GM19397 (cell line): Measurements from ENCODE around the gene PROKR1.
"Not testable (repeated sequence)": the region's sequence is repeated elsewhere in the genome, so short reads cannot be mapped to it uniquely, and the experiment has no call there.

Source experiments
- ATAC-seq: cut with Tn5 transposase; IDR thresholded peaks from one replicate; pipeline ENCODE4 v1.9.1; 2021; ENCODE audit warnings: mild to moderate bottlenecking, moderate library complexity; ENCODE audit not compliant: unreplicated experiment

Gene PROKR1

DNA sequence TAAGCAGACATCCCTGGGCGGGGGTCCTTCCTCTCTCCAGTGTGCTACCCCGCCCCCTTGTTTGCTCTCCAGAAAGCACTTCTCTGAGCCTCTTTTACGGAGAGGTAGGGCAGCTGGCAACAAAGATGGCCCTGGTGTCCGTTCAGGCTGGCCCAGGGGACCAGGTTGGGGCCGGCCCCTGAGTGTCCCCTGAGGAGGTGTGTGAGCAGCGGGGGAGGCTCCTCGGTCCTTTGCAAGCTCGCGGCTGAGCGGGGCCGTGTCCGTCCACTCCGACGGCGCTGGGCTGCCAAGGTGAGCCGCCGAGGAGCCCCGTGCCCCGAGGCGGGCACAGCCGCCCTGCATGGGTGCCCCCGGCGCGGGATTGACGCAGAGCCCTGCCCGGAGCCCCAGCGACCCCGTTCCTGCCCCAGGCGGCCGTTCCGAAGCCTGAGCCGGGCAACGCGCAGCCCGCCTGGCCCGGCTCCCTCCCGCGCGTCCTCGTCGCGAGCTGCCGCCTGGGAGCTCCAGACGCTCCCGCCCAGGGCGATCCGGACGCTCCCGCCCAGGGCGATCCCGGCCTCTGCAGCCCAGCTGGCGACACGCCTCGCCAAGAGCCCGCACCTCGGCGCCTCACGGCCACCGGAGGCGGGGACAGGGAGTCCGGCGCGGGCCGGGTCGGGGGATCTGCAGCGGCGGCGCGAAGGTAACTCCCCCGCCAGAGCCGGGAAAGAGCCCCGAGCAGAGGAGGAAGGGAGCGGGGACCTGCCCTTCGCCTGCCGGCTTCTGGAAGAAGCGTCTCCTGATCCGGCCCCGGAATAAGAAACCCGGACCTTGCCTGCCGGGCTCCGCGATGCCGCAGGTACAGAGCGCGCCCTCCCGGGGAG is at the start of gene PROKR1:
Gene PROKR1, plus strand, starts transcription at position 569 of the 863 bp plus-strand sequence. CDS start 2,243 bp downstream, outside the sequence.
- ATAC-seq, result no peak

DNA sequence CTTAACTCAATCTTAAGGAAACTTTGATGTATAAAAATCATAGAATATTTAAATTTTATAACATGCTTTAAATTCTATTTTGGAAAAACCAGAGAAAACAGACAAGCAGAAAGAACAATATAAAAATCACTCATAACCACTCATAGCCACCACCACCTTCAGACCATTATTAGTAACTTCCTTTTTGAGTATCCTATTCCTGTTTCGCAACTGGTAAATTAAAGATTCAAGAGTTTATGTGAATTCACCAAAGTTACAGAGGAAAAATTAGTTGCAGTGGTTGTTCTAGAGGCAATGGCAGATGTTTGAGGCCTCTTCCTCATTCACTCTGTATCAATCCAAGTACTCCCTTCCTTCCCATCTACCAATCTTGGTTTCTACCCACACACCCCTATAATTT is 49.3 kb upstream of the PROKR1 start:
- ATAC-seq, result no peak

DNA sequence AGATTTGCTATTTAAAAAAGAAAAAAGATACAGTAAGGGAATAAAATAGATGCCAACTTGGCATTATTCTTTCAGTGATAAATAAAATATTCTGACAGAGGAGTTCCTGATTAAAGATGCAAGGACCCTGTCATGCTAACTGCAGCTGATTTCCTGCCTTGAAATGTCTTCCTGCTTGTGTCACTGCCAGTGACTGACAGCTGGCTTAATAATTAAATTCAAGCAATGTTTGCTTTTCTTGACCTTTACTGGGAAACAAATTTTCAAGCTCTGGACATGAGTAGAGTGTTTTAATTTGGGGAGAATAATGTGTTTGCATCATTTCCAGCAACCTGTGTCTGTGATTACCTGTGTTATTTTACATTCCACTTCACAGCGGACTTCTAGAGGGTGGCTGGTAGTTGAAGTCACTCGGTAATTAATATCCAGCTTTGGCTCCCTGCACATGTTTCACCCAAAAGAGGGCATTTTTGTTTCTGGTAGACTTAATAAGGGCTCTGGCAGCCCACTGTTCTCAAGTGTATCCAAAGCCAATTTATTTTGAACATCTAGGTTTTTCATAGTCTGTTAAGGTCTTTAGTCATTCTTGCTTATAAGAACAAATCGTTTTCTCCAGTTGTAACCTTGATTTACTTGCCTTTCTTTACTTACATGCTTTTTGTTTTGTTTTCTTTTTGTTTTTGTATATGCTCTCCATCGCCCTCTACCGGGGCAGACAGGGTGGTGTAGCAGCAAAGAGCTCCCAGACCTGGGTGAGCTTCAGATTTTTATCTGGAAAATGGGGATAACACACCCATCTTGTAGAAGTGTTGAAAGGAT is 48.5 kb upstream of the PROKR1 start:
- peak; percentile 60 for ATAC-seq

GRCh38 chr2:68595493-68595785 is 47.9 kb upstream of the PROKR1 start:
- not testable (repeated sequence) for ATAC-seq

DNA sequence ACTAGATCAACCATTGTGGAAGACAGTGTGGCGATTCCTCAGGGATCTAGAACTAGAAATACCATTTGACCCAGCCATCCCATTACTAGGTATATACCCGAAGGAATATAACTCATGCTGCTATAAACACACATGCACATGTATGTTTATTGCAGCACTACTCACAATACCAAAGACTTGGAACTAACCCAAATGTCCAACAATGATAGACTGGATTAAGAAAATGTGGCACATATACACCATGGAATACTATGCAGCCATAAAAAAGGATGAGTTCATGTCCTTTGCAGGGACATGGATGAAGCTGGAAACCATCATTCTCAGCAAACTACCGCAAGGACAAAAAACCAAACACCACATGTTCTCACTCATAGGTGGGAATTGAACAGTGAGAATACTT is 42.9 kb upstream of the PROKR1 start:
- ATAC-seq, result not testable (repeated sequence)

DNA sequence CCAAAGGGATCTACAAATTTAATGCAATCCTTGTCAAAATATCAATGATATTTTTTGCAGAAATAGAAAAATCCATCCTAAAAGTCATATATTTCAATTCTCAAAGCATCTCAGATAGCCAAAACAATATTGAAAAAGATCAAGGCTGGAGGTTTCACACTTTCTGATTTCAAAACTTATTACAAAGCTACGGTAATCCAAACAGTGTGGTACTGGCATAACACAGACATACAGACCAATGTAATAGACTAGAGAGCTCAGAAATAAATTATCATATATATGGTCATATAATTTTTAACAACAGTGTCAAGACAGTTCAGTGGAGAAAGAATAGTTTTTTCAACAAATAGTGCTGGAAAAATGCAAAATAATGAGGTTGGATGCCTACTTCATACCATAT is 40.3 kb upstream of the PROKR1 start:
- ATAC-seq, result no peak

- no peak for ATAC-seq
These were observed 39.3 kb upstream of the PROKR1 start for GRCh38 chr2:68604077-68604476.

- ATAC-seq, result no peak
These were observed 37.4 kb upstream of the PROKR1 start for GRCh38 chr2:68605939-68606338.

DNA sequence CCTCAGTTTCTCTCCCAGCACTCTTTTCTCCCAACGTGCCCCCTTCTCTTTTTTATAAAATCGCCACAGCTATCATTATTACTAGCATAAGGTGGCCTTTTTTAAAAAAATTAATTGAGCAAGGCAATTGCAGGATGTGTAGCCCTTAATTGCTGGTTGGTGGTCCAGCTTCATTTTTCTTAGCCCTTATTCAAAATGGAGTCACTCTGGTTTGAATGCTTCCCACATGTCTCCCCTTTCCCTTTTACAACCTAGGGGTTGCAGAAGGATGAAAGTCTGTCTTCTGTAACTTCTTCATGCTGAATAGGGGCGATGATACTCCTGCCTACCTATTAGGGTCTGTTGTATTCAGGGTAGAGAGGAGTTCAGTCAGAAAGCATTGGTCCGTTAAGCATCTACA is 36.6 kb upstream of the PROKR1 start:
- ATAC-seq, result no peak

DNA sequence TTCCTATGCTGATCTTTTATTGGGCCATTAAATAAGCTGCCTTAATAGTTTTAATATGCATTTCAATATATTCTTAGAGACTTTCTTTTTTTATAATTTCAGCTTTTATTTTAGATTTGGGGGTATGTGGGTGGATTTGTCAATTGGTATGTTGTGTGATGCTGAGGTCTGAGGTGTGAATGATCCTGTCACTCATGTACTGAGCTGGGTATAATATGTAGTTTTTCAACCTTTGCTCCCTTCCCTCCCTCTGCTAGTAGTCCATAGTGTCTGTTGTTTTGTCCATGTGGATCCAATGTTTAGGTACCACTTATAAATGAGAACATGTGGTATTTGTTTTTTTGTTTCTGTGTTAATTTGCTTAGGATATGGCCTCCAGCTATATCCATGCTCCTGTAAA is 35.5 kb upstream of the PROKR1 start:
- ATAC-seq, result no peak

DNA sequence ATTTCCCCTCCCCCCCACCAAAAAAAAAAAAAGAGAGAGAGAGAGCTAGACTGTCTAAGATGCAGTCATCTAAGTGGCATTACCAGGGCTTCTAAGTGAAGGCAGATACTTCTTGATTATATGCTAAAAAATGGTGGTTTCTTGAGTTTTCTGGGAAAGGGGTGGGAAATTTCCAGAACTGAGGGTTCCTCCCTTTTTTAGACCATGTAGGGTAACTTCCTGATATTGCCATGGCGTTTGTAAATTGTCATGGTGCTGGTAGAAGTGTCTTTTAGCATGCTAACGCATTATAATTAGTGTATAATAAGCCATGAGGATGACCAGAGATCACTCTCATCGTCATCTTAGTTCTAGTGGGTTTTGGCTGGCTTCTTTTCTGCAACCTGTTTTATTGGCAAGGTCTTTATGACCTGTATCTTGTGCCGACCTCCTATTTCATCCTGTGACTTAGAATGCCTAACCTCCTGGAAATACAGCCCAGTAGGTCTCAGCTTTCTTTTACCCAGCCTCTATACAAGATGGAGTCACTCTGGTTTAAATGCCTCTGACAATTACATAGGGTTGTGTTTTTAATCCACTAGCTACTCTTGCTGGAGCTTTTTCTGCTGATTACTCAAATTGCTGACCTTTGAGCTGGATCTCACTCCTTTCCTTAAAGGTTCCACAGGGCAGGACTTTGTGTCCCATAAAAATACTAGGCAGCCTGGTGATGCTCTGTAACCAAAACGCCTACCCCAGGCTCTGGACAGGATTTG is 30.4 kb upstream of the PROKR1 start:
- ATAC-seq, result no peak

- ATAC-seq, result no peak
These were observed 22.6 kb upstream of the PROKR1 start for GRCh38 chr2:68620772-68621171.

DNA sequence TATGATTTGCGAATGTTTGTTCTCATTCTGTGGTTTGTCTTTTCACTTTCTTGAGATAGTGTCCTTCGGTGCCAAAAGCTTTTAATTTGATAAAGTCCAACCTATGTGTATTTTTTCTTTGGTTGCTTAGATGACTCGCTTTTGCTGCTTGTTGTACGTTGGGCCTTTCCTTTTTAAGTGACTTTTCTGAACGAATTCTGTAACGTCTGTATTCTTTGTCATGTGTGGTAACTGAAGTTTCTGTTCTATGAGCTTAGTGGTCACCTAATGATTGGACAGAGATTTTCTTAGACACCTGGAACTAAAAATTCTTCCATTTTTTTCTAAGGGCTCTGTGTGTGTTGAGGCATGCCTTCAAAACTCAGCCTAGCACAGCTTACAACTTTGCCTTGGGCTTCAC is 19.6 kb upstream of the PROKR1 start:
- no peak for ATAC-seq

GRCh38 chr2:68627615-68628014 is 15.8 kb upstream of the PROKR1 start:
- ATAC-seq, result no peak

DNA sequence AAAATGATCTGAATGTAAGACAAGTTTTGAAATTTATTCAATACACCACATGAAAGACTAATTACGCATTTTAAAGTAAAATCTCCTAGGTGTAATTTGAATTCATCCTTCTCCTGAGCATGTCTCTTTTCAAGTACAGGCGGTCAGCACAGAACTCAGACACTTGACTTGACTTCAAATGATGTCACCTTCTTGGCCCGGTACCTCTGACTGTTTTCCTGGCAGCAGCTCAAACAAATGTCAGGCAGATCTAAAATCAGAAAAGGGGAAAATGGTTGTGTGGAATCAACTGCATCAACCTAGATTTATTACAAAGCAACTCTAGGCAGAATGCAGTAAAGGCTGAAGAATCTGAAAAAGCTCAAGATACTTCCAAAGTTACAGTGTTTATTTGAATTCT is 11.4 kb upstream of the PROKR1 start:
- no peak for ATAC-seq

- no peak for ATAC-seq
These were observed 6.3 kb upstream of the PROKR1 start for GRCh38 chr2:68637047-68637446.

GRCh38 chr2:68643874-68644485 is 601 bp downstream of the PROKR1 start:
- no peak for ATAC-seq

DNA sequence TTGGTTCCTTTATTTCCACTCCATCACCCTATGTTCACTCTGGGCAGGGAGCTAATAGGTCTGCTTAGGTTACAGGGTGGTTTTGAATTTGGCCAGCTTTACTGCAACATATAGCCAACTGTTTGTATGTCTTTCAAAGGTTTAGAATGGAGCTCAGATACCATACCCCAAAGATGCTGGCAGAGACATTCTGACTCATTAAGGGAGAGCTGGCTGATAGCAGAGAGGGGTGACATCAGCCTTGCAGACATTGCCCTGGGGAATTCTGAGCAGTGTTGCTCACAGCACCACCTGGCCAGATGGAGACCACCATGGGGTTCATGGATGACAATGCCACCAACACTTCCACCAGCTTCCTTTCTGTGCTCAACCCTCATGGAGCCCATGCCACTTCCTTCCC is 2.1 kb downstream of the PROKR1 start:
- ATAC-seq, result no peak

- ATAC-seq, result no peak
These were observed 2.9 kb downstream of the PROKR1 start for GRCh38 chr2:68646303-68646702.

DNA sequence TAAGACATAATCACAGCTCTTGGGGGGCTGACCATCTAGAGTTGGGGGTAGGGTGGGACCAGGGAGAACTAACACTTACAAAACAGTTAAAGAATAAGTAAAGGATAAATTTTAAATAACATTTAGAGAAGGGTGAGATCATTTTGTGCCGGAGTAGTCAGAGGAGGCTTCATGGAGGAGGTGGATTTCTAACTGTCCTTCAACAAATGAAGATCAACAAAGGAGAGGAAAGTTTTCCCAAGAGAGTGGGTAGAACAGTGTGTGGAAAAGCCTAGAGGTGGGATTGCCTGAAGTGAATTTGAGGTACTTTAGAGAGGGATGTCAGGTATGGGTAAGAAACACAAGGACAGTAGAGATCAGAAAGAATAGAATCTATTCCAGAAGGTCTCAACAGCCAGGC is 7.3 kb downstream of the PROKR1 start:
- ATAC-seq, result no peak

DNA sequence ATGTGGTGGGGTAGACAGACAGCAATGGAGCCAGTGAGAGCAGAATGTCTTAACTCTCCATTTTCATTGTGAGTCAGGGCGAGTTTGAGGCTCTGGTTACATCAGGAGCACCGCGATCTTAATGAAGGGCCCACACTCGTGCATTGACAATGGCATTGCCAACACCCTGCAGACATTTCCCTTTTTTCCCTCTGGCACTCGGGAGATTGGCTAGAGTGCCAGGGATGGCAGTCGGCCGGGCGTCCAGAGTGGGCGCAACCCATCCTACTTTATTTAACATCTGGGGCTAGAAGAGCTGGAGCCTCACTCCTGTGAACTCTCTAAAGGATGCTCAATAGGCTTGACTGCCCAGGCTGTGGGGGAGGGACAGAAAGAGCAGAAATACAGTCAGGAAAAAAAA is 9.7 kb downstream of the PROKR1 start:
- ATAC-seq, result no peak
